NCI-H2227 treated with DMSO at 0.1 percent for 48 hours (cell line): ENCODE results near the gene GPX5.
A peak's percentile ranks its signal among the peaks of the same experiment; 100 is the strongest.
"Not testable (repeated sequence)": the region's sequence is repeated elsewhere in the genome, so short reads cannot be mapped to it uniquely, and the experiment has no call there.

Experiments
- DNase-seq: peaks from one replicate; lab custom pipeline; 2025; lab: John Stamatoyannopoulos, UW

Gene GPX5

DNA sequence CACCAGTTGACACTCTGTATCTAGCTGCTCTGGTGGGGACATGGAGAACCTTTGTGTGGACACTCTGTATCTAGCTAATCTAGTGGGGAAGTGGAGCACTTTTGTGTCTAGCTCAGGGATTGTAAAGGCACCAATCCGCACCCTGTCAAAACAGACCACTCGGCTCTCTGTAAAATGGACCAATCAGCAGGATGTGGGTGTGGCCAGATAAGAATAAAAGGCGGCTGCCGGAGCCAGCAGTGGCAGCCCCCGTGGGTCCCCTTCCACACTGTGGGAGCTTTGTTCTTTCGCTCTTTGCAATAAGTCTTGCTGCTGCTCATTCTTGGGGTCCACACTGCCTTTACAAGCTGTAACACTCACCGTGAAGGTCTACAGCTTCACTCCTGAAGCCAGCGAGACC lies 13.3 kb upstream of the GPX5 start:
- not testable (repeated sequence) for DNase-seq

DNA sequence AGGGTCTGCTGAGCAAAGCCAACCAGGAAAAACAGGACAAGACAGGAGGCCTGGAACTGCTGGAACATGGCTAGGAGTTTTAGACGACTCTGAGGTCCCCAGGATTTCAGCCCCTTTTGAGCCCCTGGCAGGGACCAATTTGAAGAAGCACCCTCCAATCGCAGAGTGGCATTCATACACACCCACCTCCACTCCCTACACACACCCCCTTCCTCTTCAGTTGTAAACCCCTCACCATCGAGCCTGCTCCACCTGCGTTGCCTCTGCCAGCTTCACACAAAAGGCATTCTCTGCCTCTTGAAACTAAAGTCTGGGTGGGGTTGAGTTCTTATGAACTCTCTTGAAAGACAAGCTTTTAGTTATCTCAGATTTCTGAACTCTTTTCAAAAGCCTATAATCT lies 10.0 kb upstream of the GPX5 start, which contains the start of gene GPX6:
Gene GPX6 (minus strand): TSS at position 118 of the 400 bp plus-strand sequence. CDS start 50 bp downstream, at position 68.
- no peak for DNase-seq

DNA sequence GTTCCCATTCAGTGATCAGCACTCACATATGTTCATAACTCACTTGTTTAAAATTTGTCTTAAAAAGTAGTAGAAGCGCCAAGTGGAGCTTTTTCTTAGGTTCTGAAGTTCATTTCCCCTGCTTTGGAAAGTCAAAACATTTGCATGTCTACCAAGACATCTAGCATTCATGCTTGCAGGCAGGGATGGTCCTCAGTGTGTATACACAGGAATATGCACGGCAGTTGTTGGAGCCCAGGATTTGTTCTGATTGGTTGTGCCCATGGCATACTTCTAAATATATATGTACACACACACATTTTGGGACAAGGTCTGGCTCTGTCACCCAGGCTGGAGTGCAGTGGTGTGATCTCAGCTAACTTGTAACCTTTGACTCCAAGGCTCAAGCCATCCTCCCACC lies 7.7 kb upstream of the GPX5 start:
- no peak for DNase-seq

DNA sequence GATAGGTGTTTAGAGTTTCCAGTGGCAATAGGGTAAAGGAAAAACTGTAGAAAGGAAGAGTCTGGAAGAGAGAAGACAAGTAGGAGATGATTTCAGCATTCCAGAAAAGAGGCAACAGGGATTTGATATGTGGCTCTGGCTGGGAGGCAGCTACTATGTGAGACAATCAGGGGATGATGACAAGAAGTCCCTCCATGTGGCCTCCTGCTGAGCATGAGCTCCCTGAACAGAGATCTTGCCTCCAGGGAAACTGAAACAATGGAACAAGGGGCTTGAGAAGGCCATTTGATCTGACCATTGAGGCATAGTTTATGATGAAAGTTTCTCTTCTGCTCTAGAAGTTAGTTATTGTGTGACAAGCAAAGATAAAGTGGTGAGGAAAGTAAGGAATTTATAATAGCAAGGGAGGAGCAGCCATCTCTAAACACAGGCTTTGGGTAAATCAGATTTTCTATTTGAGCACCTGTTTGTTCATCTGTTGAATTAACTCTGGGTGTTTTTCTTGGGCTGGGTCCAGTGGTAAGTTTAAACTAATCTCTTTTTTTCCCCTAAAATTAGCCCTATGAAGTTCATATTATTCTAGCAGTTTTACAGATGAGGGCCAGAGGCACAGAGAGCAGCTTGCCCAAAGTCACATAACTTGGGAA lies 3.0 kb upstream of the GPX5 start:
- DNase-seq: no peak

DNA sequence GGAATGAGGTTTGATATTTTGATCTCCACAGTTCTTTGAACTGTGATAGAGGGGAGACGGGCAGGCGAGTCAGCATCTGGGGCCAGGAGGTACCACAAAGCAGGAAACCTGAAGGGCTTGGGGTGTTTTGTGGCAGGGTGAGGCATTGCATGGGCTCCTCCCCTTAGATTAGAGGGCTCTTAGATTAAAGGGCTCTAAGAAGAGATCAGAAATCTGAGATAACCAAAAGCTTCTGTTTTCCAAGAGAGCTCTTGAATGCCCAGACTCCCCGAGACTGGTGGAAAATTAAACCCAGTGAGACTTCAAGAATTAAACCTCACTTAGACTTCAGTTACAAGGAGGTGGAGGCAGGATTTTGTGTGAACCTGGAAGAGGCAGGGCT lies 2.4 kb upstream of the GPX5 start:
- DNase-seq: no peak

DNA sequence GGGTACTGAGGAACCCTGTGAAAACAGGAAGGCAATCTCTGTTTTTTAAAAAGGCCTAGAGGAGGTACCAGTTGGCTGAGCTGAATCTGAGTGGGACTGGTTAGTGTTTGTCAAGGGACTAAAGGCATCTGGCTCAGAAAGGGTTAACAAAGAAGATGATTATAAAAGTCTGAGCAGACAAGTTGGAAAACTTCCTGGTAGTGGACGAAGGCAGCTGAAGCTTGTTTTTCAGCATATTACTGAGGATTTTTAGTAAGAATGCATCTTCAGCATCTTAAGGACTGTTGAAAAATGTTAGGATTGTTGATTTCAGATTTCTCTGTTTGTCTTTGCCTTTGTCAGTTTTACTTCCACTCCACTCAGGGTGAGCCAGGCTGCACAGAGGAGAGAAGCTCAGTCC lies 5.1 kb downstream of the GPX5 start:
- DNase-seq: no peak

DNA sequence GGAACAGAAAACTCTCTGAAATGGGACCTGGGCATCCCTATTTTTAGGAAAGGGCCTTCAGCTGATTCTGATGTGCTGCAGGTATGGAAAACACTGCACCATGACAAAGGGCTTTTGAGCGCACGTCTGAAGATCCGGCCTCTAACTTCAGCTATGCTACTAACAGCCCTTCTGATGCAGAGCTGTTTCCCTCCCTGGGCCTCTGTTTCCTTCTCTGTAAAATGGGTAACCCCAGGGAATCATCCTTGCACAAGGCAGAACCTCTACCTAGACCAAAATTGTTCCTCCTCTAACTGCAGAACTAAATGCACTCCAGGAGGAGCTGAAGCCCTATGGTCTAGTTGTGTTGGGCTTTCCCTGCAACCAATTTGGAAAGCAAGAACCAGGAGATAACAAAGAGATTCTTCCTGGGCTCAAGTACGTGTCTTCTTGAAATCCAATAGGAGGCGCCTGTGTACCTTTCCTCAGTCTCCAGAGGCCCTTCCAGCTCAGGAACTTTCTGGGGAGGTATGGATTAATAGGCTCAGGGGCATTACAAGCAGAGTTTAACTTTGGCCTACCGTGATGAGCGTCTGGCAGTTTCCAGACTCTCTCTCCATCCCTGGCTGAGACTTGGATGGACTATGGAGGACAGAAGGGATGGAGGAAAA lies 5.9 kb downstream of the GPX5 start:
- DNase-seq: no peak

DNA sequence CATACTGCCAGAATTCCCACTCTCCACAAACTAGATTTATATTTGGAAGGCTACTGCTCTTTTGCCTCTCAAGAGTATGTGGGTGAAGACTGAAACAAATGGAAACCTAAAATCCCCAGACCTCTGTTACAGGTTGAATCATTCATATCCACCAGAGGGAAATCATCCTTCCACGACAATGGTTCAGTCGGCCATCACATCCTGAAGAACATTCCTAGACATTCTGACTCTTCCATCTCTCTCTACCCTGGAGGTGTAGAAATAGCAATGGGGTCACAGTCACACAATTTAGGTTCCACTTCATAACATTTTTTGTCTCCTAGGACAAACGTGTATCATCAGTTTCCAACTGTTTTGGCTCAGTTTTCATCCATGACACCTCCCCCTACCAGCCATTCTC lies 8.6 kb downstream of the GPX5 start:
- no peak for DNase-seq

DNA sequence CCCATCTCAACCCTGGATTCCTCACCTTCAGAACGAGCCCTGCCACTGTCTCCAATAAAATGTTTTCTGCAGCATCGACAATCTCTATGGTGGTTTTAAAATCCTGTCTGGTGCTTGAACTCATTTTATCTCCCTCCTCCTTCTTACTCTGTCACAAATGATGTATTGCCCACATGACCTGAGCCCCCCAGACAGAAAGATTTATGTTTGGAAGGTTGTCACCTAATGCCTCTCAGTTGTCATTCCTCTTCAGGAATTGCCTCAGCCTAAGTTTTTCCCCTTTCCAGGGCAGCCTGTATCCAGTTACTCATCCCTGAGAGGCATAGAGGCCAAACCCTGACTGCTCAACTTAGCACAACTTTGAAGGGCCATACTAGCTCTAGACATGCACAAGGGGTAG lies 9.2 kb downstream of the GPX5 start:
- DNase-seq: no peak

DNA sequence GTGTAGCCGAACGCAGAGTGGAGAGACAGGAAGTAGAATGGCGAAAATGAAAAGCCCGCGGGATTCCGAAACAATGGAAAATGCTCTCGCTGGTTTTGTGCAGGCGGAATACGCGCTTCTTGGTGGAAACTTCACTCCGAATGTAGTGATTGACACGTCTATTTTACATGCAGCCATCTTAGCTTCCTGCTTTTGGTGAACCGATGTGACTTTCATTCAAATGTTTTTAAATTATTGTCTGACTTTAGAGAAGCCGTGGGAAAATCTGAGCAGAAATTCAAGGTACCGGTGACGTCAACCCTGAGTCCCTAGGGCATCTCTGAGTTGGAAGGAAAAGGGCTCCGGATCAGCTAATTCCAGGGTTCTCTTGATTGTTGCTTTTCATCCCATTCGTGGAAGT lies 11.4 kb downstream of the GPX5 start:
- peak; percentile 89 for DNase-seq

DNA sequence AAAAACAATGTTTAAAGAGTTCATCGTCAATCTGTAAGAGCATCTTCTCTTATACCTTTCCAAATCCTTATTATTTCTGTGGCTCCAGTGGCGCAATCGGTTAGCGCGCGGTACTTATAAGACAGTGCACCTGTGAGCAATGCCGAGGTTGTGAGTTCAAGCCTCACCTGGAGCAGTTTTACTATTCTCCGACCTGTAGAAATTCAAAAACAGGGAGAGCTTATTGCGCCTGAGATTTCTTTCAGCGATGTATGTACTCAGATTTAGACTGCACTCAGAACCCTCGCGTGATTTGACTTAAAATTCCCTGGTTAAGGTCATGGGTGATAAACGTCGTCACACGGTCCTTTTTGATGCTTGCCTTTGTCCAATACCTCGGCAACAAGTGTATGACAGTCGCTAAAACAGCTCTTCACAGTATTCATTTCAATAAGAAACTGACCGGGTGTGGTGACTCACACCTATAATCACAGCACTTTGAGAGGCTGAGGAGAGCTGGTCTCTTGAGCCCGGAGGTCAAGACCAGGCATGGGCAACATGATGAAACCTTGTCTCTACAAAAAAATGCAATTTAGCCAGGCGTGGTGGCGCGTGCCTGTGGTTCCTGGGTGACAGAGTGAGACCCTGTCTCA lies 11.9 kb downstream of the GPX5 start:
- DNase-seq: peak; percentile 89

DNA sequence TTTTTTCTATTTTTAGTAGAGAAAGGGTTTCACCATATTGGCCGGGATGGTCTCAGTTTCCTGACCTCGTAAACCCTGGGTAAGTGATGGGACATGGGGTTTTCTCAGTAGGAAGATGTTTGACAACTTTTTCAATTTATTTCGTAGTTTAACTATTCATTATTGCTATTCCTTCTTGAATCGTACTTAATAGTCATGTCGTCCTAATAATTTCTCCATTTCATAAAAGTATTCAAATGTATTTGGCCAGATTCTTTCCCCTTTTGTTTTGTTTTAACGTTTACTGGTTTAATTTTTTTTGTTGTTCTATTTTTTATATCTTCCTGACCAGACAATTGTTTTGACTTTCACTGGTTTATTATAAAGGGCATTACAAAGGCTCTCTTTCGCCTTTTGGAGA lies 16.3 kb downstream of the GPX5 start:
- no peak for DNase-seq

DNA sequence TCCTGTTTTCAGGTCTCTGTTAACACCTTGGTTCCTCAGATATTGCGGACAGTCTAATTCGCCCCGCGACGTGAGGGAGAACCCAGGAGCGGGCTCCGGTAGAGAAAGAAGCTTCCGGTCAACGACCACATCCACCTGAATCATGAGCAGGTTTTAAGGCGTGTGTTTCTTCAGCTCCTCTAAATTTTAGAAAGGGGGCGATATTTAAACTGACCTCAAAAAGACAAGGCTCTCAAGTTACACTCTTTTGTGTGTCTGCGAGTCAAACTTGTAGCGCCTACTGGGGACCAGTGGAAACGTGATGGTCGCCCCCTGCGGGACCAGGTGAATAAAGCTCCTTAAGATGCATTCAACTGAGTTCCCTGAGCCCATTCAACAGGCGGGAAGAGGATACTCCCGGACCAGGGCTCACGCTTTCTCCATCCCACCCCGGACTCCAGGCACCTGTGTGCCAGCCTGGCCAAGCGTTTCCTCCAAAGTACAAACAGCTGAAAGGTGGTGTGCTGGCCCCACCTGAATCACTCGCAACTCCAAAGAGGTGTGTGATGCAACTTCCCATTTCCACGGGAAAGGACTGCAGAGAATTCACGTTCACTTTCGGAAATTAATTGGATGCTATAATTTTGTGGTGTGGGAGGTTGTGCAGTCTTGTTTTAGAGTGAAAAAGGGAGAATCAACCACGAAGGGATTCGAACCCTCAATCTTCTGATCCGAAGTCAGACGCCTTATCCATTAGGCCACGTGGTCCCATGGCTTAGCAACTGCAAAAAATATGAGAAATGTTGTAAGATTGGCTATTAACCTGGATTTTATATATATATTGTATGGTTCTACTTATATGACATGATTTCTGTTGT lies 17.0 kb downstream of the GPX5 start:
- peak; percentile 84 for DNase-seq

DNA sequence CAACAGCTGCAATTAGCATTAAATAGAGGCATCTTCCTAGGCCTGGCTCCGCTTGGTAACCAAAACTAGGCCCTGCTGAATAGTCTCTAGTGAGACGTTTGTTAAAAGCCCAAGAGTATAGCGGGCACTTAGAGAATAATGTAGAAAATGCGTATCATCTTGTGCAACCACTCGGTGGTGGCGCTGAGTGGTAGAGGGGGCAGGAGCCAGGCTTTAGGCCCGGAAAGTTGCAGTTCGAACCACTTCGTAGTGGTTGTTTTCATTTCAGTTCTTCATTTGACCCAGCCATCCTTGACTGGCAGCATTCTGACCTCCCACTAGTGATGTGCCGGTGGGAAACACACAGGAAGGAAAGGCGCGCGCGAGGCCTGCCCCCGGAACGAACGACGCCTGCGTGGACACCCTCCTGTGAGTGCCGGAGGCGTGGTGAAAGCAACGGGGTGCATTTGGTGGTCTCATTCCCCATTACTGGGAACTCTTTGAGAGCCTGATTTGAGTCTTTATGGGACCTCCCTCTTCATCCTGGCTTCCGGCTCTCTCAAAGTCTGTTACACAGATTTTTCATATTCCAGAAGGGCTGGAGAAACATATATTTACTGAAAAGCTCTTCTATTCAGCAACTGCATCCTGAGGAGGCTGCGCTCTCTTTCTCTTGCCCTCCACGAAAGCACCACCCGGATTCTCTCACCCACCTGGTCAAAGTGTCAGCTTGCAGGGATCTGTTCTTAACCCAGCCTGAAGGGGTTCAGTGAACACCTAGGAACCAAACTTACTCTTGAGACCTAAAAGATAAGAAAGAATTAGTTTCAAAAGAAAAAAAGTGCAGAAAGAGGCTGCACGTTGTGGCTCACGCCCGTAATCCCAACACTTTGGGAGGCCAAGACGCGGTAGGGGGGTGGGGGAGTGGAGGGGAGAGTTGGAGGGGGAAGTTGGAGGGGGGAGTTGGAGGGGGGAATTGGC lies 18.2 kb downstream of the GPX5 start:
- peak; percentile 73 for DNase-seq

DNA sequence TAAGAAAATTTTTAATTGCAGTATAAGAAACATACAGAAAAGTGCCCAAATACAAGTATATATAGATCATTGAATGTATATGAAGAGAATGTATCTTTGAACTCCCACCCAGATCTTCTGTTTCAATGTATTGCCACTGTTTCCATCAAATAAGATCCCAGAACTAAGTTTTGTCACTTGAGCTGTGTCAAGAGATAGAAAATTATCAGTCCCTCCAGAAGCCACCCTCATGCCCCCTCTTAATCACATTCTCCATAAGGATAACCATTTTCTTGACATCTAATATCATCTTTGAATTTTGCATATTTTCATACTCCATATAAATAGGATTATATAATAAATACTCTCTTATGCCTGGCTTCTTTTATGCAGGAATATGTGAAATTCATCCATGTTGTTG lies 20.3 kb downstream of the GPX5 start:
- DNase-seq: no peak

DNA sequence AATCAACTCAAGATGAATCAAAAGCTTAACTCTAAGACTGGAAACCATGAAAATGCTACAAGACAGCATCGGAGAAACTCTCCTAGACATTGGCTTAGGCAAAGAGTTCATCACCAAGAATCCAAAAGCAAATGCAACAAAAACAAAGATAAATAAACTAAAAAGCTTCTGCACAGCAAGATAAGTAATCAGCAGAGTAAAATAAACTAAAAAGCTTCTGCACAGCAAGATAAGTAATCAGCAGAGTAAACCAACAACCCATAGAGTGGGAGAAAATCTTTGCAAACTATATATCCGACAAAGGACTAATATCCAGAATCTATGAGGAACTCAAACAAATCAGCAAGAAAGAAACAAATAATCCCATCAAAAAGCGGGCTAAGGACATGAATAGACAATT lies 21.3 kb downstream of the GPX5 start:
- DNase-seq: not testable (repeated sequence)

DNA sequence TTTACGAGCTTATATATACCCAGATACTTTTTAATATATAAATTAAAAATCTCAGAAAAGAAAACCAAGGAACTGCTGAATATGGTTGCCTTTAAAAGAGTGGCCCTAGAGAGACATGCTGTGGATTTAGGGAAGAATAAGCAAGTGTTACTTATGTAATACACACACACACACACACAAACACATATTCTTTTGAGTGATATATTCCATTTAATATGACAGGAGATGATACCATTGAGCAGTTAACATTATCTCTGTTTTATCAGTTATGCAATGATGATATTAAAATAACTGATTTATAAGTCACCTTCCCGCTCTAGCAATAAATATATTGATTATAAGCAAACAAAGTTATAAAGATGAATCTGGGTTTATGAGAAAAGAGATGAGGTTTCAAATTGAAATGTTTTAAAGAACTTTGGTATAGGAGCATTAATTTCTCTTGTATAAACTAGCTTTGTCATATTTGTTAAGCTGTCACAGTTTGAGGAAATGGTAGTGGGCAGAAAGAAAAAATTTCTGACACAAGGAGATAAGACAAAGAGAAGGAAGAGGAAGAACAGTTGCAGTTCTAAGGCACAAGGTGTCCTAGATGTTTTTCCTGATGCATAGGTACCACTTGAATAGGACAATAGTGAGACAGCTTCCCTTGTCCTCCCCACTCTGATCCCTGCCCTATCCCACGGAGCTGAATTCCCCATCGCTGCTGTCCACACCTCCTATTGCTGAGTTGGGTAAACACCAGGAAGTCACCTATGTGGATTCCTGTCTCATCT lies 26.4 kb downstream of the GPX5 start:
- DNase-seq: no peak

DNA sequence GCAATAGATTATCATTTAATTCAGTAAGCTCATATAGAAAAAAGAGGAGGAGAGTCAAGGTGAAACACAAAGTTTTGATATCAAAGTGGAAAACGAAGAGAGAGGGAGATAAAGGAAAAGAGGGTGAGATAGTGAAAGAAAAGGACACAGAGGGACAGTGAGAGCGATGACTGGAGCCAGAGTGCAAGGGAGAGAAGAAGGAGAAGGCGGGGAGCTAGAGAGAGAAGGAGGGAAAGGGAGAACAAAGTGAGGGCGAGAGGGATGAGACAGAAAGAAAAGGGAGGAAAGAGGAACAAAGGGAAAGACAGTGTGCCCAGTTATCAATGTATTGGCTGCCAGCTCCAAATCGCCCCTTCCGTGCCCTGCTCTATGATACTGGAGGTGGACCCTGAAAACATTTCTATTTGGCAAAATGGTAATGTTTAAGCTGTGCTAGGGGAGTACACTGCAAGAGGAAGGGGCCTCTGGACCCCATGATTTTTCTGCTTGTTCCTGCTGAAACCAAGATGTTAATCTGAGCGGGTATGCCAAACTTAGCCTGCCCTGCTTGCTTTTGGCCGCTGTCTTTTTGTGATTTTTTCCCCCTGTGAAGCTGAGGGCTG lies 27.8 kb downstream of the GPX5 start:
- DNase-seq: no peak

DNA sequence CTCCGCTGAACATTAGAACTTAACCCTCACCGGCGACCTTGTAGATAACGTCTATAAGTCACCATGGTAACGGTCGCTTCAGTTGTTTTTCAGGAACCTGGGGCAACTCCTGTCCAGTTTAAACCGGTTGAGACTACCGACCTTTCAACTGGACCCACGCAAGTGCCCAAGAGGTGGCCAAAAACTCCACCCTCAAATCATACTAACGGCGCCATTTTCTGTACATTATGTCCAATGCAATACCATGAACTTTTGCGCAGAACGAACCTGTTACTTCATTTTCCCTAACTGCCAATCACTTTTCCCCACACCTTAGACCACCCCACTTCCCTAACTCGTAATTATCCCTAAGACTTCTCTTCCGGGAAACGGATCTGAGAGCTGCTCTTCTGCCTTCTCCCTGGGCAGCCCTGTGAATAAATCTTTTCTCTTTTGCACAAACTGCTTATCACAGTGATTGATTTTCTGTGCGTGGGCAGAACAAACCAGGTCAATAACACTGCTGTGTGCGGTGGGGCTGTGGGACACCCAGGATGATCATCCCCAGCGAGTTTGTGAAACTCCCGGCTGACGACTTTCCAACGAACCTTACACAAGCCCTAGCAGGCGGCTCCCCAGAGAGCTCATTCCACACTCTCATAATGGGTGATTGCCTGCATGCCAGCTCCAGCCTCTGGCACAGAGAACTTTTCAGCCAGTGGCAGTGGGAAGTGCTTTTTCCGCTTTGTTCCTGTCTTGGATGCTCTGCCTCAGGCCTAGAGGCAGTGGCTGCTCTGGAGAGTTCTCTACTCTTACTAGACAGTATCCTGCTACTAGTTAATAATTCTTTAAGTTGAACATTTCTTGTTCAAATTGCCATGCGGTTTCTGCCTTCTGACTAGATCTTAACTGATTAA lies 28.6 kb downstream of the GPX5 start:
- DNase-seq: peak; percentile 65
